ENCODE measurements around the gene GRSF1. TPM values are rescaled to one million over a fixed set of nuclear protein-coding genes. Genes with fewer than 3 reads are reported as not detected.

GRSF1 gene
- total RNA-seq, 2 experiments from 2014 or later, result 32.7 to 34.1 TPM

DNA sequence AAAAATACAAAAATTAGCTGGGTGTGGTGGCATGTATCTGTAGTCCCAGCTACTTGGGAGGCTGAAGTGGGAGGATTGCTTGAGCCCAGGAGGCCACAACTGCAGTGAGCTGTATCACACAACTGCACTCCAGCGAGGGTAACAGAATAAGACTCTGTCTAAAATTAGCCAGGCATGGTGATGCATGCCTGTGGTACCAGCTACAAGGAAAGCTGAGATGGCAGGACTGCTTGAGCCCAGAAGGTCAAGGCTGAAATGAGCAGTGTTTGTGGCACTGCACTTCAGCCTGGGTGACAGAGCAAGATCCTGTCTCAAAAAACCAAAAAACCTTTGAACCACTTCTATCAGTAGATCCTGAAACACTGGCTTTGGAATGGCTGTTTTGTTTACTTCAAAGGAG lies 10.2 kb downstream of the GRSF1 start:
- no peaks in the 10 kb centered on the region for H3K9me3 ChIP-seq (ENCODE audit: control insufficient read depth in 1 of 2, insufficient read depth in 1 of 2, low read length in 2 of 2)
- Mint-ChIP-seq H3K27me3 (no peaks in the 10 kb centered on the region), H3K36me3 (ENCODE audit: low read depth) (peaks cover 93% of the 10 kb centered on the region), H3K4me1 (ENCODE audit: low read depth) (peaks cover 11% of the 10 kb centered on the region), H3K27ac (no peak overlapping the region), H3K9me3 (no peaks in the 10 kb centered on the region), H3K4me3 (no peak overlapping the region)
- intact Hi-C loops (cut with DNase I, micrococcal nuclease), result no loop called here
- ATAC-seq (ENCODE audit: poor library complexity) (no peak), DNase-seq (no peak)
- POLR2A ChIA-PET, result interaction anchor here (0.8 to 1.9 kb wide), 2 partner anchors 10 to 72 kb away, joined by 3 to 7 read pairs; partner anchors contain the start of gene GRSF1
- H3K27ac ChIP-seq (ENCODE audit: low read depth in 1 of 2, low read length in 2 of 2), result no peak overlapping the region
- H3K4me1 ChIP-seq (ENCODE audit: insufficient read depth, low read length), result no peaks in the 10 kb centered on the region
- H3K27me3 ChIP-seq (ENCODE audit: control insufficient read depth in 1 of 2, insufficient read depth in 2 of 2, low read length in 2 of 2), result no peaks in the 10 kb centered on the region
- CTCF ChIA-PET, result no interaction called here
- peaks cover 80% of the 10 kb centered on the region for H3K36me3 ChIP-seq (ENCODE audit: insufficient read depth, low read length)
- TF ChIP-seq, protein P1, sequence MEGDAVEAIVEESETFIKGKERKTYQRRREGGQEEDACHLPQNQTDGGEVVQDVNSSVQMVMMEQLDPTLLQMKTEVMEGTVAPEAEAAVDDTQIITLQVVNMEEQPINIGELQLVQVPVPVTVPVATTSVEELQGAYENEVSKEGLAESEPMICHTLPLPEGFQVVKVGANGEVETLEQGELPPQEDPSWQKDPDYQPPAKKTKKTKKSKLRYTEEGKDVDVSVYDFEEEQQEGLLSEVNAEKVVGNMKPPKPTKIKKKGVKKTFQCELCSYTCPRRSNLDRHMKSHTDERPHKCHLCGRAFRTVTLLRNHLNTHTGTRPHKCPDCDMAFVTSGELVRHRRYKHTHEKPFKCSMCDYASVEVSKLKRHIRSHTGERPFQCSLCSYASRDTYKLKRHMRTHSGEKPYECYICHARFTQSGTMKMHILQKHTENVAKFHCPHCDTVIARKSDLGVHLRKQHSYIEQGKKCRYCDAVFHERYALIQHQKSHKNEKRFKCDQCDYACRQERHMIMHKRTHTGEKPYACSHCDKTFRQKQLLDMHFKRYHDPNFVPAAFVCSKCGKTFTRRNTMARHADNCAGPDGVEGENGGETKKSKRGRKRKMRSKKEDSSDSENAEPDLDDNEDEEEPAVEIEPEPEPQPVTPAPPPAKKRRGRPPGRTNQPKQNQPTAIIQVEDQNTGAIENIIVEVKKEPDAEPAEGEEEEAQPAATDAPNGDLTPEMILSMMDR (IDR thresholded peaks at IDR 0.05), result no peak
- no peak overlapping the region for H3K4me3 ChIP-seq (ENCODE audit: low read length)

DNA sequence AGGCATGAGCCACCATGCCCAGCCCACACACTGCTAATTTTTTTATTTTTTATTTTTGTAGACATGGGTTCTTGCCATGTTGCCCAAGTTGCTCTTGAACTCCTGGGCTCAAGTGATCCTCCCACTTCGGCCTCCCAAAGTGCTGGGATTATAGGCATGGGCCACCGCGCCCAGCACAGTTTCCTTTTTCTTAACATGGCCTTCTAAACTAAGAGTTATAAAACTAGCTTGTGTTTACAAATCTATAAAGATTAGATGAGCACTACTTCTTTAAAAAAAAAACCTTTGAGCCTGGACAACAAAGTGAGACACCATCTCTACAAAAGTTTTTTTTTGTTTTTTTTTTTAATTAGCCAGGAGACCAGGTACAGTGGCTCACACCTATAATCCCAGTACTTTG lies 10.7 kb downstream of the GRSF1 start:
- POLR2A ChIA-PET, result interaction anchor here (0.8 to 1.9 kb wide), 4 partner anchors 8 to 124 kb away, joined by 3 to 7 read pairs (median 4); partner anchors contain the start of gene GRSF1
- H3K36me3 ChIP-seq (ENCODE audit: insufficient read depth, low read length), result peaks cover 81% of the 10 kb centered on the region
- intact Hi-C loops (cut with DNase I, micrococcal nuclease), result no loop called here

DNA sequence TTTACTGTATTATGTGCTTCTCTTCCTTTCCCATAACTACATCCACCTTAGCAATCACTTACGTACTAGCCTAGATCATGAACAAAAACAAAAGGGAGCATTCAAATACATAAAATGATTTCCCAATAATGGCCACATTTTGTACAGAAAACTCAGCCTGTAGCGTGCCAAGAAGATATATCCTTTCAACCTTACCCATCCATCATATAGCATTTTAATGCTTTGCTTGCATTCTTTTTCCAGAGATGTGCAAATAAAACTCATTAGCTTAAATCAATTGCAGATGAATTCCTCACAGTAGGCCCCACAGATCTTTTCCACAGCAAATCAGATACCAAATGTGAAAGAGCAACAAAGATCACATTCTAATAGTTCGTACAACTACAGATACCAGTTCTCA lies 20.8 kb downstream of the GRSF1 start:
- no peak overlapping the region for H3K4me3 Mint-ChIP-seq
- peaks cover 21% of the 10 kb centered on the region for H3K4me1 Mint-ChIP-seq (ENCODE audit: low read depth)
- peaks cover 54% of the 10 kb centered on the region for H3K36me3 ChIP-seq (ENCODE audit: insufficient read depth, low read length)
- H3K4me1 ChIP-seq (ENCODE audit: insufficient read depth, low read length), result no peaks in the 10 kb centered on the region
- DNase-seq, result no peak
- TF ChIP-seq, protein P1 (IDR thresholded peaks at IDR 0.05), result no peak
- H3K9me3 ChIP-seq (ENCODE audit: control insufficient read depth in 1 of 2, insufficient read depth in 1 of 2, low read length in 2 of 2), result no peaks in the 10 kb centered on the region
- H3K27me3 ChIP-seq (ENCODE audit: control insufficient read depth in 1 of 2, insufficient read depth in 2 of 2, low read length in 2 of 2), result no peaks in the 10 kb centered on the region
- no peaks in the 10 kb centered on the region for H3K9me3 Mint-ChIP-seq
- H3K27ac Mint-ChIP-seq, result peak overlapping the region; percentile 39
- ChIA-PET POLR2A (interaction anchor here (1.0 to 1.4 kb wide), 2 partner anchors 84 kb away, joined by 3 to 4 read pairs; no protein-coding TSS in a partner anchor), CTCF (no interaction called here)
- intact Hi-C loops (cut with DNase I, micrococcal nuclease), result no loop called here
- H3K4me3 ChIP-seq (ENCODE audit: low read length), result no peak overlapping the region
- peaks cover 58% of the 10 kb centered on the region for H3K36me3 Mint-ChIP-seq (ENCODE audit: low read depth)
- ATAC-seq (ENCODE audit: poor library complexity), result no peak
- H3K27ac ChIP-seq (ENCODE audit: low read depth in 1 of 2, low read length in 2 of 2), result no peak overlapping the region
- H3K27me3 Mint-ChIP-seq, result no peaks in the 10 kb centered on the region

More for the DNA sequence above, 10.7 kb downstream of the GRSF1 start:
- Histone ChIP-seq H3K4me1 (ENCODE audit: insufficient read depth, low read length) (no peaks in the 10 kb centered on the region), H3K27ac (ENCODE audit: low read depth in 1 of 2, low read length in 2 of 2) (no peak overlapping the region), H3K27me3 (ENCODE audit: control insufficient read depth in 1 of 2, insufficient read depth in 2 of 2, low read length in 2 of 2) (no peaks in the 10 kb centered on the region), H3K4me3 (ENCODE audit: low read length) (no peak overlapping the region), H3K9me3 (ENCODE audit: control insufficient read depth in 1 of 2, insufficient read depth in 1 of 2, low read length in 2 of 2) (no peaks in the 10 kb centered on the region)
- H3K36me3 Mint-ChIP-seq (ENCODE audit: low read depth), result peaks cover 93% of the 10 kb centered on the region
- CTCF ChIA-PET, result no interaction called here
- TF ChIP-seq, protein P1 (IDR thresholded peaks at IDR 0.05), result no peak
- H3K4me1 Mint-ChIP-seq (ENCODE audit: low read depth), result peaks cover 11% of the 10 kb centered on the region
- no peak overlapping the region for H3K4me3 Mint-ChIP-seq
- H3K27ac Mint-ChIP-seq, result no peak overlapping the region
- H3K27me3 Mint-ChIP-seq, result no peaks in the 10 kb centered on the region
- no peaks in the 10 kb centered on the region for H3K9me3 Mint-ChIP-seq
- no peak for ATAC-seq (ENCODE audit: poor library complexity)
- DNase-seq, result no peak

Measured in CD4-positive, alpha-beta T cell (primary cell).